Measurements from ENCODE around the gene ZC3H18.

ZC3H18 gene

DNA sequence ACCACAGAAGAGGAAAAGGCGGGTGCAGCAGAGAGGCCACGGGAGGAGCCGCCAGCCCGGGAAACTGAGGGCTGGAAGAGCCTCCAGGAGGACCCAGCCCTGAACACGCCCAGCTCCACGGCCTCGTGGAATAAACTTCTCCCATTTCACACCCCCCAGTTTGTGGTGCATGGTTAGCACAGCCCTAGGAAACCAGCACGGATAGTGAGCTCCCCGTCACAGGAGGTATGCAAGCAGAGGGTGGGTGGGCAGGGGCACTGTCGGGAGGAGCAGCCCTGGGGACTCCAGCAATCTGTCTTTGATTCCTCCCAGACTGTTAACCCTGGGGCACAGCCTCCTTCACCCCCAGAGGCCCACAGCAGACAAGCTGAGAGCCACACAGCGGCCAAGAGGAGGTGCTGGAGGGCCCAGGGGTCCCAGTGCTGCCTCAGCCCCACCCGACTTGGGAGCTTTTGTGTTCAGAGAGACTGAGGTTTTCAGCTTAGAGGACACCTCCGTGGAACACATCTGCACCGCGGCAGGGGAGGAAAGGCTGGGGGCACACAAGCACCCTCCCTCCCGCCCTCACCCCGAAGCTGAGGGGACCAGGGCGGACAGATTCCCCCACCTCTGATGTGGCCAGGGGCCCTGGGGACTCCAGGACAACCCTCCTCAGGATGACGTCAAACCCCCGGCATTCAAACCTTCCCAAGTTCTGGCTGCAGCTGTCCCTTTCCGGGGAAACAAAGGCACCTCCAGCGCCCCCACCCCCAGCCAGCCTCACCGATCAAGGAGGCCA, 66.5 kb downstream of the ZC3H18 start:
- in situ Hi-C loops (cut with MboI; ENCODE audit: low sequenced_read_pairs): no loop called here

GRCh38 chr16:88638323-88639230, 68.4 kb downstream of the ZC3H18 start, which contains the start of gene IL17C:
TSS of gene IL17C (plus strand) at chr16:88638572. CDS start at chr16:88638642, 70 bp downstream.
- in situ Hi-C loops (cut with MboI; ENCODE audit: low sequenced_read_pairs): no loop called here

DNA sequence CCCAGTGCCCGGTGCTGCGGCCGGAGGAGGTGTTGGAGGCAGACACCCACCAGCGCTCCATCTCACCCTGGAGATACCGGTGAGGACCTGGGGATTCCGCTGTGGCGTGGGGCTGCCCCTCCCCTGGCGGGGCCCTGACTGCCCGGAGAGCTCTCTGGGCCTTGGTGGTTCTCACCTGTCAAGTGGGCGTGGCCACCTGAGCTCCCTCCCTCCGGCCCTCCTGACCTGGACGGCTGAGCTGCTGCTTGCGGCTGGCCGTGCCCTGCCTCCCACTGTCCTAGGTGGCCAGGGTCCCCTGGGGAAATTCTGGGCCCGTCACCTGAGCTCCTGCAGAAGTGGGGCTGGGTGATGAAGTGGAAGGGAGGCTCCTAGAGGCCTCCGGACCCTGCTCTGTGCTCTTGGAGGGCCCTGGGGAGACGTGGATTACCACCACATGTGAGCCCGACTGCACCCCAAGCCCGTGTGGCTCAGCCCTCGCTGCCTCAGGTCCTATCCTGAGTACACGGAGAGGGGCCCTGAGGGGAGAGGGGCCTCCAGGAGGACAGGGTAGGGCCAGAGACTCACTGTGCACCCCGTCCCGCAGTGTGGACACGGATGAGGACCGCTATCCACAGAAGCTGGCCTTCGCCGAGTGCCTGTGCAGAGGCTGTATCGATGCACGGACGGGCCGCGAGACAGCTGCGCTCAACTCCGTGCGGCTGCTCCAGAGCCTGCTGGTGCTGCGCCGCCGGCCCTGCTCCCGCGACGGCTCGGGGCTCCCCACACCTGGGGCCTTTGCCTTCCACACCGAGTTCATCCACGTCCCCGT, 69.2 kb downstream of the ZC3H18 start:
- in situ Hi-C loops (cut with MboI; ENCODE audit: low sequenced_read_pairs): no loop called here

GRCh38 chr16:88640039-88640495, 69.9 kb downstream of the ZC3H18 start:
- in situ Hi-C loops (cut with MboI; ENCODE audit: low sequenced_read_pairs): no loop called here

DNA sequence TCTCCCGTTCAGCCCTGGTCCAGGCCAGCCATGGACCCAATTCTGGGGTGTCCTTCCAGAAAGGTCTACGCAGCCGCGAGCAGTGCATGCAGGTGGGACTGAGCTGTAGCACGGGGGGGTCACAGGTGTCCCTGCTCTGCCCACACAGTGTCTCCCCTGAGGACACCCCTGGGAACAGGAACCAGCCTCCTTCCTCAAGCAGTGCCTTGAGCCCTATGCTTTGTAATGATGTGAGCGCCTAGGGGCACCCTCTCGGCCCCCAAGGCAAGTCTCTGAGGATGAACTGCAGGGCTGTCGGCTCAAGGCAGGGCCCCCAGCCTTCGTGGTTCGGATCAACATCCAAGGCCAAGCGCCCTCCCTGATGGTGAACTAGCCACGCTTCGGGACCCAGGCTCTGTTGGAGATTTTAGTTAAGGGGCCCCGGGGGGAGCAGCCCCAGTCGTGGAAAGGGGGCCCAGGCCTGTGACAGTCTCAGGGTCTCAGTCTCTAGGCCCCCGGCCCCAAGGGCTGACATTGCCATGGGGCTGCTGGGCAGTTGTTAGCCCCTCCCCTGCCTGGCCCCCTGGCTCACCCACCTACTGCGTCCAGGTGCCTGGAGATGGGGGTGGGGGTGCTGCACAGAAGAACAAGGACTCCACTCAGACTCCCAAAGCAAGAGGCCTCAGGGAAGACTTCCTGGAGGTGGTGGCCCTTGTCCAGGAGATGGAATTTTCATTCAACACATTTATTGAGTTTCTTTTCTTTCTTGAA, 70.5 kb downstream of the ZC3H18 start:
- in situ Hi-C loops (cut with MboI; ENCODE audit: low sequenced_read_pairs): no loop called here

DNA sequence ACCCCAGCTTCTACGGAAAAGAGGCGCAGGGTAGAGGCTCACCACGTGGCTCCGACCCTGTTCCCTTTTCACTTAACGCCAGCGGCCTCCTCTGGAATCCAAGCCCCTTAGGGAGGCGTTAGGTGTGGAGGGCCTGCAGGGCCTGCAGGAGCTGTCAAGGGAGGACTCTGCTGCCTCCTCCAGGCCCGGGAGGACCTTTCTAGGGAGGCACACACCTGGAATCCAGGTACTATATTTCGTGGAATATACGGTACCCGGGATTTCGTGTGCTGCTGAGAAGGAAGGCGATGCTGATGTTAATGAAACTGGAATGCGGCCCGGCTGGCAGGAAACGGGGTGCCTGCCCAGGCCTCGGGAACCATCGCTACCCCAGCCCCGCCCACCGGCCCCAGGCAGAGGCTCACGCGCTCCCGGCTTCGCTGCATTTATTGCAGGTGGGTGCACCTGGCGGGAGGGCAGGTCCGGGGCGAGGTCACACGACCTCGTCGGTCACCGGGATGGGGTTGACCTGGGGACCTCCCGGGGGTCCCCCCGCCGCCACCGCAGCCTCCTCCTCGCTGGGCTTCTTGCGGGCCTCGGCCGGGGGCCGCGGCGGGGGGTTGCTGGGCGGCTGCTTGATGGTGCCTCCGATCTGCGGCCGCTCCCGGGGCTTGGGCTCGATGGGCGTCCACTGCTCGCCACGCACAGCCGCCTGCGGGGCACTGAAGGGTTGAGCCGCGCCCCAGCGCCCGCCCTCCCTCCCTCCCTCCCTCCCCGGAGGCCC, 72.9 kb downstream of the ZC3H18 start:
- in situ Hi-C loops (cut with MboI; ENCODE audit: low sequenced_read_pairs): no loop called here

GRCh38 chr16:88643644-88643932, 73.4 kb downstream of the ZC3H18 start:
- in situ Hi-C loops (cut with MboI; ENCODE audit: low sequenced_read_pairs): no loop called here

- in situ Hi-C loops (cut with MboI; ENCODE audit: low sequenced_read_pairs): no loop called here
Observed at GRCh38 chr16:88645455-88645854, 75.3 kb downstream of the ZC3H18 start.

GRCh38 chr16:88645941-88646340, 75.7 kb downstream of the ZC3H18 start:
- in situ Hi-C loops (cut with MboI; ENCODE audit: low sequenced_read_pairs): no loop called here

DNA sequence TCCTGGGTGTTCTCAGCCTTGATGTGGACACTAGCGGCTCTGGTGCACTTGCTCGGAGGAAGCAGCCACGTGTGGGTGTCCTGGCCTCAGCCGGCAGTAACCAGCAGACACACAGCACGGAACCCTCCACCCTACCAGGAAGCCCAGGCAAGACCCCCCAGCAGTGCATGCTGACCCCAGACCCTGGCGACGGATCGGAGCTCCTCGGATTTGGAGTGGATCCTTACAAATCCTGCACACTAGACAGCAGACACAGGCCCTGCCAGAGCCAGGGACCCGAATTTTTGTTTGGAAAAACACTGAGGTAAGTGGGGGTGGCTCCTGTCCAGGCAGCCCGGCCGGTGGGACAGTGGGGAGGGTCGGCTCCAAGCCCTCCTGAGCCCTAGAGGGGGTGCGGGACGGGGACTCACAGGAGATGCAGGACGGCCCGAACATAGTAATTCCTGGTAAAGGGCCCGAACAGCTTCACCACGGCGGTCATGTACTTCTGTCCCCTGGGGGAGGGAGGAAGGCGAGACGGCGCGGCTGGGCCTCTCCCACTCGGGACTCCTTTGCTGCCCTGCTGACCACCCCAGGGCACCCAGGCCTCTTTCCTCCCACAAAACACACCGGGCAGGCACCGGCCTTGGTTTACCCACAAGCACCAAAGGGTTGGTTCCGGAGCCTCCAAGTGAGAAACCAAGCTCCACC, 76.3 kb downstream of the ZC3H18 start:
- in situ Hi-C loops (cut with MboI; ENCODE audit: low sequenced_read_pairs): no loop called here

GRCh38 chr16:88647178-88648070, 77.2 kb downstream of the ZC3H18 start:
- in situ Hi-C loops (cut with MboI; ENCODE audit: low sequenced_read_pairs): no loop called here

- in situ Hi-C loops (cut with MboI; ENCODE audit: low sequenced_read_pairs): no loop called here
Observed at GRCh38 chr16:88649195-88649923, 79.2 kb downstream of the ZC3H18 start.

DNA sequence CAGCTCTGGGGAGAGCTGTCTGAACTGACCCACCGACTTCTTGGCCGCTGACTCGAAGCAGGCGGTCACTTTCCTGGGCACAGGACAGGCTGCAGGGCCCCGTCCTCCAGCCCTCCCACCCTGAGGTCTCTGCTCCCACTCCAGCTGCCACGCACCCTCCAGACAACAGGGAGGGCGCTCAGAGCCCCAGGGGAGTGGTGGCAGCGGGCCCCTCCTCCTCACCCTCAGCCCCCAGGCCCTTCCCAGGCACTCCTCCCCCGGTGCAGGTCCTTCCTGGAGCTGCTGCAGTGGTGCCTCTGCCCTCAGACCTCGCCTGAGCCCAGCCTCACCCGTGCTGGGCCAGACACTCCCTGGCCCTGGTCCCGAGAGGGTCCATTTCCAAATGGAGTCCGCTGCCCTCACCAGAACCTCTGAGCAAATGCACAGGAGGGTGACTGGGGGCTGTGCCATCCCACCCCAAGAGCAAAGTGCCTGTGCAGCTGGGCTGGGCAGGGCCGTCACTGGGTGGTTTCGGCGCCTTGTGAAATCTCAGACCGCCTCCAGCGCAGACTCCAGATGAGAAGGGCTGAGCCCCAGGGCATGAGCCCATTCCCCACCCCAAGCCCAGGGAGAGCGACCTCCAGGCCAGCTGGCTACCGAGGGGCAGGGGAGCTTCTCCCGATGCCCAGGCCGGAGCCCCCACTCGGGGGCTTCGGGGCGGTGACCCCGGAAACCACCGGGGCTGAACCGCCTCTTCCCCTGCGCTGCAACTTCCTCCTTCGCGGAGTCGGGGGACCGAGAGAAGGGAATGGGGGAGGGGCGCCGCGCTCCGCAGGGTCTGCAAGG, 79.9 kb downstream of the ZC3H18 start:
- in situ Hi-C loops (cut with MboI; ENCODE audit: low sequenced_read_pairs): no loop called here

GRCh38 chr16:88650749-88651275, 80.6 kb downstream of the ZC3H18 start, which contains the start of gene CYBA:
TSS of gene CYBA (minus strand) at chr16:88651053. CDS start at chr16:88651013, 40 bp downstream.
- in situ Hi-C loops (cut with MboI; ENCODE audit: low sequenced_read_pairs): no loop called here

DNA sequence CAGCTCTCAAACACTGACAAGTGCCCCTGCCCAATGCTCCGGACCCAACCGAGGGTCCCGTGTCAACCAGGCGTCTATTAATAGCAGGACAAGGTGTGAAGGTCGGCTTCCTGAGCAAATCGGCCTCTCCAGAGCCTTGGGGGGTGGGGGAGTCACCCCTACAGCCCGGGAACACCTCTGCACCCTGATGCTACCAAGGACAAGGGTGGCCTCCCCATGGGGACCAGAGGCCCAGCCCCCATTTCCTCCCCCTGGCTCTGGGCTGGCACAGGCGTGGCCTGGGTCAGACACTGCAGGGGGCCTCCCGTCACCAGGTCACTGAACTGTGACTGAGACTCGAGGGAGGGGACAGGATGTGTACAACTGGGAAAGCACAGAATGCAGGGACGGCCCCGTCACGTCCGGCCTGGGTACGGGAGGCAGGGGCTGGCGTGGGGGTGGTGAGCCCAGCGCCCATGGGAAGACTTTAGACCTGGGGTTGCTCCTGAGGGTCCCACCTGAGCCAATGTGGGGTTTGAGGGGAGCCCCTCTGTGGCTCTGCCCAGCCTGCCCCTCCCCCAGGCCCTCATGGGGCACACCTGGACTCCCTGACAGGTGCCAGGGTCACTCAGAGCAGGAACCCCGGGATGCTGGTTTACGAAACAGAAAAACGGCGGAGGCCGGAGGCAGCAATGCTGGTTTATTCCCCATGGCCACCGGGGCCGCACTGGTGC, 81.2 kb downstream of the ZC3H18 start:
- in situ Hi-C loops (cut with MboI; ENCODE audit: low sequenced_read_pairs): no loop called here

All from HL-60/S4 treated with retinoic acid at 250 ng/mL for 4 days and 3 days (cell line).